PFSK-1 (cell line): ENCODE results near the gene RAB3GAP2.

Source experiments
- POLR2AphosphoS5 ChIP-seq: IDR thresholded peaks from 2 replicates; pipeline ENCODE4 v1.6.1; 2012; ENCODE audit warnings: low read depth, mild to moderate bottlenecking, control low read depth, low read length, moderate library complexity
- REST ChIP-seq, 2 experiments: IDR thresholded peaks; 2 replicates each; pipeline versions ENCODE4 v1.6.1 to v1.8.0; 2011 to 2012; ENCODE audit warnings: low read depth in 2 of 2, low read length in 2 of 2, control low read depth in 1 of 2, inconsistent platforms in 1 of 2, mild to moderate bottlenecking in 1 of 2, moderate library complexity in 1 of 2; ENCODE audit not compliant: insufficient read depth in 1 of 2
- SIN3A ChIP-seq: IDR thresholded peaks from 2 replicates; pipeline ENCODE4 v1.6.1; 2012; ENCODE audit warnings: mild to moderate bottlenecking, low read length, moderate library complexity, borderline replicate concordance; ENCODE audit not compliant: insufficient read depth
- TAF1 ChIP-seq: IDR thresholded peaks from 2 replicates; pipeline ENCODE4 v1.6.1; 2012; ENCODE audit warnings: low read length, control low read depth, borderline replicate concordance; ENCODE audit not compliant: insufficient read depth

DNA sequence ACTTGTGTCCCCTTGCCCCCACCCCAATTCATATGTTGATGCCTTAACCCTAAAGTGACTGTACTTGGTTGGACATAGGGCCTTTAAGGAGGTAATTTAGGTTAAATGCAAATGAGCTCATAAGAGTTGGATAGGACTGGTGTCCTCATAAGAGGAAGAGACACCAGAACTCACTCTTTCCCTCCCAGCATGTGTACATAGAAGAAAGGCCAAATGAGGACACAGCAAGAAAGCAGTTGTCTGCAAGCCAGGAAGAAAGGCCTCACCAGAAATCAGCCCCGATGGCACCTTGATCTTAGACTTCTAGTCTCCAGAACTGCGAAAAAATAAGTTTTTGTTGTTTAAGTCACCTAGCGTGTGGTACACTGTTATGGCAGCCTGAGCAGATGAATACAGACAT, 45.5 kb downstream of the RAB3GAP2 start:
- TF ChIP-seq REST (IDR thresholded peaks at IDR 0.05; ENCODE audit: insufficient read depth in 1 of 2, low read depth in 2 of 2, low read length in 2 of 2) (no peak), SIN3A (no peak), POLR2AphosphoS5 (no peak), TAF1 (no peak)
